ENCODE data around the gene TOX3.

The TOX3 gene

GRCh38 chr16:52561910-52562741, 15.2 kb upstream of the TOX3 start:
- Histone ChIP-seq H3K4me3 (ENCODE audit: low read depth, low read length) (no peak overlapping the region), H3K4me2 (ENCODE audit: low read length) (no peak overlapping the region), H3K9me3 (ENCODE audit: insufficient read depth, low read depth, low read length) (no peaks in the 10 kb centered on the region), H3K27me3 (ENCODE audit: insufficient read depth, low read length) (no peaks in the 10 kb centered on the region), H3K27ac (ENCODE audit: low read depth, low read length) (no peak overlapping the region), H2BK120ac (ENCODE audit: insufficient read depth, low read length, poor library complexity) (no peak overlapping the region), H3K79me1 (ENCODE audit: low read length) (no peaks in the 10 kb centered on the region), H4K91ac (ENCODE audit: low read depth, low read length) (no peak overlapping the region), H2BK12ac (ENCODE audit: low read length) (no peak overlapping the region), H4K12ac (ENCODE audit: low read depth, low read length) (no peak overlapping the region), H3K18ac (ENCODE audit: low read length) (no peak overlapping the region), H2AFZ (ENCODE audit: insufficient read depth, low read length, poor library complexity) (no peak overlapping the region), H3K36me3 (ENCODE audit: control insufficient read depth in 1 of 2, insufficient read depth in 2 of 2, low read length in 2 of 2) (no peaks in the 10 kb centered on the region), H3K23ac (ENCODE audit: low read length) (no peak overlapping the region), H2AK5ac (ENCODE audit: low read length) (no peak overlapping the region), H4K8ac (ENCODE audit: low read depth, low read length) (no peak overlapping the region), H3K4me1 (ENCODE audit: control insufficient read depth in 1 of 2, insufficient read depth in 2 of 2, low read length in 2 of 2) (no peaks in the 10 kb centered on the region), H3K14ac (ENCODE audit: low read length) (no peak overlapping the region), H2BK5ac (ENCODE audit: low read depth, low read length, poor library complexity) (no peak overlapping the region), H3K79me2 (ENCODE audit: control insufficient read depth, insufficient read depth, low read length, poor library complexity) (no peaks in the 10 kb centered on the region), H3K4ac (ENCODE audit: low read depth, low read length) (no peak overlapping the region), H3K9ac (ENCODE audit: low read length) (no peak overlapping the region)
- no CpG with 5 or more reads among the region's 5 CpGs for WGBS (ENCODE audit: extremely low coverage, insufficient coverage, insufficient read length)
- no peak for DNase-seq

- no peak for DNase-seq
- no peaks in the 10 kb centered on the region for H3K27me3 ChIP-seq (ENCODE audit: insufficient read depth, low read length)
- H3K4ac ChIP-seq (ENCODE audit: low read depth, low read length), result no peak overlapping the region
- H2BK120ac ChIP-seq (ENCODE audit: insufficient read depth, low read length, poor library complexity), result no peak overlapping the region
- no peaks in the 10 kb centered on the region for H3K4me1 ChIP-seq (ENCODE audit: control insufficient read depth in 1 of 2, insufficient read depth in 2 of 2, low read length in 2 of 2)
- H3K14ac ChIP-seq (ENCODE audit: low read length), result no peak overlapping the region
- WGBS (ENCODE audit: extremely low coverage, insufficient coverage, insufficient read length), result no CpG with 5 or more reads among the region's 2 CpGs
- H2AK5ac ChIP-seq (ENCODE audit: low read length), result no peak overlapping the region
- H3K79me1 ChIP-seq (ENCODE audit: low read length), result no peaks in the 10 kb centered on the region
- H3K9me3 ChIP-seq (ENCODE audit: insufficient read depth, low read depth, low read length), result no peaks in the 10 kb centered on the region
- H4K12ac ChIP-seq (ENCODE audit: low read depth, low read length), result no peak overlapping the region
- no peak overlapping the region for H3K4me2 ChIP-seq (ENCODE audit: low read length)
- H4K91ac ChIP-seq (ENCODE audit: low read depth, low read length), result no peak overlapping the region
- no peak overlapping the region for H2AFZ ChIP-seq (ENCODE audit: insufficient read depth, low read length, poor library complexity)
- H3K18ac ChIP-seq (ENCODE audit: low read length), result no peak overlapping the region
- no peak overlapping the region for H3K9ac ChIP-seq (ENCODE audit: low read length)
- H3K27ac ChIP-seq (ENCODE audit: low read depth, low read length), result no peak overlapping the region
- H2BK5ac ChIP-seq (ENCODE audit: low read depth, low read length, poor library complexity), result no peak overlapping the region
- H3K36me3 ChIP-seq (ENCODE audit: control insufficient read depth in 1 of 2, insufficient read depth in 2 of 2, low read length in 2 of 2), result no peaks in the 10 kb centered on the region
- no peak overlapping the region for H3K23ac ChIP-seq (ENCODE audit: low read length)
- H4K8ac ChIP-seq (ENCODE audit: low read depth, low read length), result no peak overlapping the region
- no peak overlapping the region for H2BK12ac ChIP-seq (ENCODE audit: low read length)
- no peaks in the 10 kb centered on the region for H3K79me2 ChIP-seq (ENCODE audit: control insufficient read depth, insufficient read depth, low read length, poor library complexity)
- H3K4me3 ChIP-seq (ENCODE audit: low read depth, low read length), result no peak overlapping the region
These were observed 11.5 kb upstream of the TOX3 start for GRCh38 chr16:52558448-52558847.

- Histone ChIP-seq H4K12ac (ENCODE audit: low read depth, low read length) (no peak overlapping the region), H3K9ac (ENCODE audit: low read length) (no peak overlapping the region), H2BK12ac (ENCODE audit: low read length) (no peak overlapping the region), H3K9me3 (ENCODE audit: insufficient read depth, low read depth, low read length) (no peaks in the 10 kb centered on the region), H3K4me3 (ENCODE audit: low read depth, low read length) (no peak overlapping the region), H3K18ac (ENCODE audit: low read length) (no peak overlapping the region), H3K36me3 (ENCODE audit: control insufficient read depth in 1 of 2, insufficient read depth in 2 of 2, low read length in 2 of 2) (no peaks in the 10 kb centered on the region), H3K23ac (ENCODE audit: low read length) (no peak overlapping the region), H3K4me1 (ENCODE audit: control insufficient read depth in 1 of 2, insufficient read depth in 2 of 2, low read length in 2 of 2) (no peaks in the 10 kb centered on the region), H2AK5ac (ENCODE audit: low read length) (no peak overlapping the region), H3K4ac (ENCODE audit: low read depth, low read length) (no peak overlapping the region), H2BK120ac (ENCODE audit: insufficient read depth, low read length, poor library complexity) (no peak overlapping the region), H4K91ac (ENCODE audit: low read depth, low read length) (no peak overlapping the region), H4K8ac (ENCODE audit: low read depth, low read length) (no peak overlapping the region), H3K79me2 (ENCODE audit: control insufficient read depth, insufficient read depth, low read length, poor library complexity) (no peaks in the 10 kb centered on the region), H3K79me1 (ENCODE audit: low read length) (no peaks in the 10 kb centered on the region), H2AFZ (ENCODE audit: insufficient read depth, low read length, poor library complexity) (no peak overlapping the region), H3K27ac (ENCODE audit: low read depth, low read length) (no peak overlapping the region), H3K27me3 (ENCODE audit: insufficient read depth, low read length) (no peaks in the 10 kb centered on the region), H3K14ac (ENCODE audit: low read length) (no peak overlapping the region), H2BK5ac (ENCODE audit: low read depth, low read length, poor library complexity) (no peak overlapping the region), H3K4me2 (ENCODE audit: low read length) (no peak overlapping the region)
- no CpG with 5 or more reads among the region's 6 CpGs for WGBS (ENCODE audit: extremely low coverage, insufficient coverage, insufficient read length)
- no peak for DNase-seq
These were observed 10.3 kb upstream of the TOX3 start for GRCh38 chr16:52557236-52557635.

- no peak overlapping the region for H3K14ac ChIP-seq (ENCODE audit: low read length)
- H3K27me3 ChIP-seq (ENCODE audit: insufficient read depth, low read length), result no peaks in the 10 kb centered on the region
- no peak overlapping the region for H4K8ac ChIP-seq (ENCODE audit: low read depth, low read length)
- no peaks in the 10 kb centered on the region for H3K36me3 ChIP-seq (ENCODE audit: control insufficient read depth in 1 of 2, insufficient read depth in 2 of 2, low read length in 2 of 2)
- no peak overlapping the region for H2BK5ac ChIP-seq (ENCODE audit: low read depth, low read length, poor library complexity)
- H2AK5ac ChIP-seq (ENCODE audit: low read length), result no peak overlapping the region
- no peak overlapping the region for H3K9ac ChIP-seq (ENCODE audit: low read length)
- H3K4ac ChIP-seq (ENCODE audit: low read depth, low read length), result no peak overlapping the region
- no peak overlapping the region for H4K12ac ChIP-seq (ENCODE audit: low read depth, low read length)
- no peak overlapping the region for H2AFZ ChIP-seq (ENCODE audit: insufficient read depth, low read length, poor library complexity)
- no peak overlapping the region for H3K18ac ChIP-seq (ENCODE audit: low read length)
- no peak overlapping the region for H3K27ac ChIP-seq (ENCODE audit: low read depth, low read length)
- no peak overlapping the region for H3K4me3 ChIP-seq (ENCODE audit: low read depth, low read length)
- WGBS (ENCODE audit: extremely low coverage, insufficient coverage, insufficient read length), result no CpG with 5 or more reads among the region's 1 CpG
- H2BK120ac ChIP-seq (ENCODE audit: insufficient read depth, low read length, poor library complexity), result no peak overlapping the region
- no peaks in the 10 kb centered on the region for H3K79me2 ChIP-seq (ENCODE audit: control insufficient read depth, insufficient read depth, low read length, poor library complexity)
- H3K4me1 ChIP-seq (ENCODE audit: control insufficient read depth in 1 of 2, insufficient read depth in 2 of 2, low read length in 2 of 2), result no peaks in the 10 kb centered on the region
- no peaks in the 10 kb centered on the region for H3K9me3 ChIP-seq (ENCODE audit: insufficient read depth, low read depth, low read length)
- no peak overlapping the region for H2BK12ac ChIP-seq (ENCODE audit: low read length)
- H3K79me1 ChIP-seq (ENCODE audit: low read length), result no peaks in the 10 kb centered on the region
- DNase-seq, result no peak
- H3K23ac ChIP-seq (ENCODE audit: low read length), result no peak overlapping the region
- H4K91ac ChIP-seq (ENCODE audit: low read depth, low read length), result no peak overlapping the region
- no peak overlapping the region for H3K4me2 ChIP-seq (ENCODE audit: low read length)
These were observed 9.1 kb upstream of the TOX3 start for GRCh38 chr16:52556083-52556482.
